A673 (cell line): Measurements from ENCODE around the gene ANKRD9. TPM values are rescaled to one million over a fixed set of nuclear protein-coding genes. Genes with fewer than 3 reads are reported as not detected.
"Not testable (repeated sequence)": the region's sequence is repeated elsewhere in the genome, so short reads cannot be mapped to it uniquely, and the experiment has no call there.

Experiments
- BruUV-seq: library from RNA; stranded (reverse); fragments of 400-500 nt; replicated peaks from 2 replicates; lab custom pipeline; 2021; lab: Mats Ljungman, UMichigan
- CTCF ChIA-PET: fragments of 300-600 bp; sonication (Branson Sonifier 250); formaldehyde crosslinking; loops from one replicate; lab custom pipeline; 2022; ENCODE audit warnings: antibody characterized with exemption; lab: Charles Lee
- POLR2A ChIA-PET: fragments of 300-600 bp; sonication (Branson Sonifier 250); formaldehyde crosslinking; loops from one replicate; lab custom pipeline; 2022; ENCODE audit warnings: antibody characterized with exemption; ENCODE audit not compliant: low non-redundant PET; lab: Charles Lee
- DNase-seq: peaks from one replicate; pipeline ENCODE4 v3.0.0-alpha.2; 2015; ENCODE audit warnings: low spot score
- H3K27ac ChIP-seq: fragments of 200-600 bp; sonication (generic); 2 replicates; pipeline ENCODE4 v1.5.1; 2016; ENCODE audit warnings: mixed run types, low read depth, mild to moderate bottlenecking, mixed read lengths, antibody characterized with exemption, low read length; ENCODE audit not compliant: poor library complexity, severe bottlenecking
- H3K27me3 ChIP-seq: fragments of 200-600 bp; sonication (generic); replicated peaks from 2 replicates; pipeline ENCODE4 v1.6.1; 2017; ENCODE audit warnings: mixed run types, low read depth, mild to moderate bottlenecking, mixed read lengths, antibody characterized with exemption, low read length; ENCODE audit not compliant: insufficient read depth, poor library complexity
- H3K36me3 ChIP-seq: fragments of 200-600 bp; sonication (generic); 2 replicates; pipeline ENCODE4 v1.6.1; 2016; ENCODE audit warnings: mixed run types, mild to moderate bottlenecking, mixed read lengths, antibody characterized with exemption, low read length; ENCODE audit not compliant: insufficient read depth, poor library complexity, severe bottlenecking
- H3K4me1 ChIP-seq: fragments of 200-600 bp; sonication (generic); 2 replicates; pipeline ENCODE4 v1.6.1; 2017; ENCODE audit warnings: mixed run types, mild to moderate bottlenecking, mixed read lengths, antibody characterized with exemption, low read length; ENCODE audit not compliant: insufficient read depth, poor library complexity, severe bottlenecking
- H3K4me3 ChIP-seq: fragments of 200-600 bp; sonication (generic); 2 replicates; pipeline ENCODE4 v1.5.1; 2016; ENCODE audit warnings: low read depth, mixed run types, mild to moderate bottlenecking, mixed read lengths, low read length; ENCODE audit not compliant: poor library complexity, severe bottlenecking
- H3K9me3 ChIP-seq: fragments of 200-600 bp; sonication (generic); 2 replicates; pipeline ENCODE4 v1.6.1; 2016; ENCODE audit warnings: mixed run types, low read depth, mild to moderate bottlenecking, mixed read lengths, antibody characterized with exemption, low read length; ENCODE audit not compliant: poor library complexity, severe bottlenecking
- EZH2 ChIP-seq: fragments of 200-600 bp; sonication (generic); IDR thresholded peaks from 2 replicates; pipeline ENCODE4 v1.6.1; 2017; ENCODE audit warnings: borderline replicate concordance, low read depth, mild to moderate bottlenecking, mixed read lengths, antibody characterized with exemption, low read length; ENCODE audit not compliant: poor library complexity, severe bottlenecking
- intact Hi-C: fragments of 100-400 bp; cut with micrococcal nuclease; formaldehyde crosslinking; loops from one replicate; pipeline ENCODE4 v1.10.0; 2022; ENCODE audit not compliant: unreplicated experiment
- total RNA-seq: library from RNA; stranded (reverse); gene quantifications from 2 replicates; pipeline ENCODE4 v1.2.3, GENCODE V29; 2021
- TF ChIP-seq, protein P1 (sequence below): fragments of 300-800, 200-600 bp; sonication (generic); conservative IDR thresholded peaks from 2 replicates; pipeline ENCODE4 v1.5.1; 2017; ENCODE audit warnings: low read depth, mild to moderate bottlenecking, antibody characterized with exemption, low read length, moderate library complexity, mixed read lengths

The ANKRD9 gene
- total RNA-seq, 1 experiment from 2014 or later = 28.0 TPM

DNA sequence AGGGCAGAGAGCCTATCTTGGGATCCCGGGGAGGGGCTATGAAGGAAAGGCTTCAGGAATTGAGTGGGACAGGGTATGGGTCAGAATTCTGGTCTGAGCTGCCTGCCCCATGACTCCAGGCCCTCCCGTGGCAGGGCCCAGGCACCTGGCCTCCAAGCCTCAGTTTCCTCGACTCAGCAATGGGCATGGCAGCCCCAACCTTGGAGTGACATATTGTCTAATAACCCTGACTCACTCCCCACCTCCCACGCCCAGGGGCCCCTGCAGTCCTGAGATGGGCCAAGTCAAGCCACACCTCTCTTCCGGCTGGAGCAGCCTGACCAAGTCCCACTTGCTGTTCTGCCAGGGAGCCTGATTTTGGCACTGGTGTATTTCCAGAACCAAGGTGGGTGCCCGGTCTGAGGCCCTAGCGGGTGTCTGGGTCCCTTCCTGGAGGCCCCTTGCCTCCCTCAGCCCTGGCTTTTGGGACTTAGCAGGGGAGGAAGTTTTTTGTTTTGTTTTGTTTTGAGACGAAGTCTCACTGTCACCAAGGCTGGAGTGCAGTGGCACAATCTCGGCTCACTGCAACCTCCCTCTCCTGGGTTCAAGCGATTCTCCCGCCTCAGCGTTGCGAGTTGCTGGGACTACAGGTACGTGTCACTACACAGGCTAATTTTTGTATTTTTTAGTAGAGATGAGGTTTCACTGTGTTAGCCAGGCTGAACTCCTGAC is 42.6 kb upstream of the ANKRD9 start:
- Histone ChIP-seq H3K4me3 (no peak overlapping the region), H3K4me1 (peaks cover 25% of the 10 kb centered on the region), H3K9me3 (no peaks in the 10 kb centered on the region), H3K27me3 (no peaks in the 10 kb centered on the region), H3K27ac (no peak overlapping the region), H3K36me3 (no peaks in the 10 kb centered on the region)
- intact Hi-C loops = no loop called here
- no peak for DNase-seq
- BruUV-seq = no TSS peak
- ChIA-PET POLR2A (no interaction called here), CTCF (no interaction called here)
- no peak for TF ChIP-seq EZH2
- TF ChIP-seq, protein P1, sequence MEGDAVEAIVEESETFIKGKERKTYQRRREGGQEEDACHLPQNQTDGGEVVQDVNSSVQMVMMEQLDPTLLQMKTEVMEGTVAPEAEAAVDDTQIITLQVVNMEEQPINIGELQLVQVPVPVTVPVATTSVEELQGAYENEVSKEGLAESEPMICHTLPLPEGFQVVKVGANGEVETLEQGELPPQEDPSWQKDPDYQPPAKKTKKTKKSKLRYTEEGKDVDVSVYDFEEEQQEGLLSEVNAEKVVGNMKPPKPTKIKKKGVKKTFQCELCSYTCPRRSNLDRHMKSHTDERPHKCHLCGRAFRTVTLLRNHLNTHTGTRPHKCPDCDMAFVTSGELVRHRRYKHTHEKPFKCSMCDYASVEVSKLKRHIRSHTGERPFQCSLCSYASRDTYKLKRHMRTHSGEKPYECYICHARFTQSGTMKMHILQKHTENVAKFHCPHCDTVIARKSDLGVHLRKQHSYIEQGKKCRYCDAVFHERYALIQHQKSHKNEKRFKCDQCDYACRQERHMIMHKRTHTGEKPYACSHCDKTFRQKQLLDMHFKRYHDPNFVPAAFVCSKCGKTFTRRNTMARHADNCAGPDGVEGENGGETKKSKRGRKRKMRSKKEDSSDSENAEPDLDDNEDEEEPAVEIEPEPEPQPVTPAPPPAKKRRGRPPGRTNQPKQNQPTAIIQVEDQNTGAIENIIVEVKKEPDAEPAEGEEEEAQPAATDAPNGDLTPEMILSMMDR = no peak

DNA sequence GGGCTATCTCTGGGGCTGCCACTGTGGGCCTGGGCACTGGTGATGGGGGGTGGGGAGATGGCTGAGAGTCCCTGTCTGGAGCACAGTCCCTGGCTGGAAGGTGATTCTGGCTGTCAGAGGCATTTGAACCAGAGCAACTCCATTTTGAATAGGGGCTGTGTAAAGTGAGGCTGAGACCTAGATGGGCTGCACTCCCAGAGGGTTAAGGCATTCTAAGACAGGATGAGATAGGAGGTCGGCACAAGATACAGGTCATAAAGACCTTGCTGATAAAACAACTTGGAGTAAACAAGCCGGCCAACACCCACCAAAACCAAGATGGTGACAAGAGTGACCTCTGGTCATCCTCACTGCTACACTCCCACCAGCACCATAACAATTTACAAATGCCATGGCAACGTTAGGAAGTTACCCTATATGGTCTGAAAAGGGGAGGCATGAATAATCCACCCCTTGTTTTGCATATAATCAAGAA is 41.4 kb upstream of the ANKRD9 start:
- H3K27me3 ChIP-seq, POLR2A ChIA-PET, H3K27ac ChIP-seq, H3K9me3 ChIP-seq, CTCF ChIA-PET, DNase-seq, BruUV-seq, H3K36me3 ChIP-seq, intact Hi-C loops, H3K4me3 ChIP-seq: not testable (repeated sequence)
- H3K4me1 ChIP-seq = peaks cover 32% of the 10 kb centered on the region

DNA sequence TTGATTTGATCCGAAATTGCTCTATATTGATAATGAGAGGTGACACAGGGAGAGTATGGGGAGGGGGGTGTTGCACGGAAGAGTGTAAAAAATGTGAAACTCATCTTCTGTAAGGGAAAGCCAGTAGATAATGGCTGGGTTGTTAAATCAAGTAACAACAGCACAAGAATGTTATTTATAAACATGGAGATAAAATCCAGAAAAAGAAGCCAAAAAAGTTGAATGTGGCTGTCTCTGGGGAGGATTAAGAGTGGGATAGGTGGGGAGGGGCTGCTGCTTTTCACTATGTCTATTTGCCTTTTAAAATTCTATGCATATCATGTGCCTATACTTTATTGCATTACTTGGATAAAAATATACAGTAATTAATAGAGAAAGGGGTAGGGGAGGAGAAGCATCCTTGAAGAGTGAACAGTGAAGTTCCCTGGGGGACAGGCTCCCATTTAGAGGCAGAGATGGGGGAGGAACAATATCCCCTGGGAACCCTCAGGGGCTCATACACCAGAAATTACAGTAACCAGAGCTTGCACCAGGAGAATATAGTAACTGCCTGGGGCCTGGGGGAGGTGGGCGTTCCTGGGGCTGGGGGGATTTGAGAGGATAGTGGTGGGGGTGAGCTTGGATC is 39.2 kb upstream of the ANKRD9 start:
- H3K36me3 ChIP-seq = no peaks in the 10 kb centered on the region
- ChIA-PET POLR2A (no interaction called here), CTCF (interaction anchor here (0.7 kb wide), 1 partner anchor 478 kb away, joined by 12 read pairs; no protein-coding TSS in a partner anchor)
- no peak overlapping the region for H3K4me3 ChIP-seq
- H3K27ac ChIP-seq = peak overlapping the region; percentile 25
- H3K9me3 ChIP-seq = no peaks in the 10 kb centered on the region
- no peaks in the 10 kb centered on the region for H3K27me3 ChIP-seq
- no TSS peak for BruUV-seq
- intact Hi-C loops = no loop called here
- H3K4me1 ChIP-seq = peaks cover 36% of the 10 kb centered on the region
- TF ChIP-seq, protein P1 = no peak
- no peak for TF ChIP-seq EZH2
- no peak for DNase-seq
